ENCODE data around the gene CBLB.

- TF ChIP-seq CTCF (conservative IDR thresholded peaks at IDR 0.05; ENCODE audit: low read depth, low read length), result no peak
- no peak for TF ChIP-seq EZH2 (IDR thresholded peaks at IDR 0.05; ENCODE audit: low read length, unreplicated experiment)
Observed at GRCh38 chr3:105714453-105714852, 154.4 kb downstream of the CBLB start.

Data from PC-3 (cell line).